ENCODE measurements around the gene RBMS3. TPM values are rescaled to one million over a fixed set of nuclear protein-coding genes. Genes with fewer than 3 reads are reported as not detected.
A peak's percentile ranks its signal among the peaks of the same experiment; 100 is the strongest.

The RBMS3 gene
- total and polyA plus RNA-seq, 2 experiments from 2014 or later = 34.9 to 37.1 TPM

DNA sequence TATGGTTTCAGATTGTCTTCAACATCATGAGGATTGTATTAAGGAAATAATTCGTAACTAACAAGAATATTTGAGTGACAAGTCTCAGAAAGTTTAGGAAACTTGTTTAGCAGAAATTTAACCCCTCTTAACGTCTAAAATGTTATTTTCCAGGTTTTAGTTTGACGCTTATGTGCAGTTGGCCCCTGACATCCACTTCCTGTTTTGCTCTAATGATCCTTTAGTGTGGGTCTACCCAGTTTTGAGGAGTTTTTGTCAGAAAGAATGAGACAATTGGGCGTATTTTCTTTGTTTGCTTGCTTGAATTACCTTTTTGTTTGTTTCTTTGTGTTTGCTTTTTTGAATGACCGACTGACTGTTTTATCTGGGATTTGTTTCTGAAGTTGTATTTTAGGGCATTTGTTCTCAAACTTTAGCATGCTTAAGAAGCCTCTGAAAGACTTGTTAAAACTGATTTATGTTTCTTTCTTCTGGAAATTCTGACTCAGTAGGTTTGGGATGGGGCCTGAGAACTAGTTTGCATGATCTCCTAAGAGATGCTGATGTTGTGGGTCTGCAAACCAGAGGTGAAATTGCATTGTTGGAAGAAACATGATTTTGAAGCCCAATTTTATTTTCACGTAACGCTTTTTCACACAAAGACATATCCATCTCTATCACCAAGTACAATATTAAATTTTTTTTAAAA lies 20.6 kb downstream of the RBMS3 start:
- H3K36me3 ChIP-seq (replicated peaks; ENCODE audit: insufficient read depth, low read depth) = no peaks in the 10 kb centered on the region
- no peak for DNase-seq (ENCODE audit: low spot score)
- no peaks in the 10 kb centered on the region for H4K20me1 ChIP-seq (ENCODE audit: insufficient read depth, poor library complexity, severe bottlenecking)
- H3K27ac ChIP-seq = peak overlapping the region; percentile 11
- no peak overlapping the region for H3K4me3 ChIP-seq
- TF ChIP-seq EZH2 (IDR thresholded peaks at IDR 0.05; ENCODE audit: borderline replicate concordance) (no peak), EZH2phosphoT487 (IDR thresholded peaks at IDR 0.05; ENCODE audit: low read depth, severe bottlenecking, unreplicated experiment) (no peak)
- TF ChIP-seq, protein P1, sequence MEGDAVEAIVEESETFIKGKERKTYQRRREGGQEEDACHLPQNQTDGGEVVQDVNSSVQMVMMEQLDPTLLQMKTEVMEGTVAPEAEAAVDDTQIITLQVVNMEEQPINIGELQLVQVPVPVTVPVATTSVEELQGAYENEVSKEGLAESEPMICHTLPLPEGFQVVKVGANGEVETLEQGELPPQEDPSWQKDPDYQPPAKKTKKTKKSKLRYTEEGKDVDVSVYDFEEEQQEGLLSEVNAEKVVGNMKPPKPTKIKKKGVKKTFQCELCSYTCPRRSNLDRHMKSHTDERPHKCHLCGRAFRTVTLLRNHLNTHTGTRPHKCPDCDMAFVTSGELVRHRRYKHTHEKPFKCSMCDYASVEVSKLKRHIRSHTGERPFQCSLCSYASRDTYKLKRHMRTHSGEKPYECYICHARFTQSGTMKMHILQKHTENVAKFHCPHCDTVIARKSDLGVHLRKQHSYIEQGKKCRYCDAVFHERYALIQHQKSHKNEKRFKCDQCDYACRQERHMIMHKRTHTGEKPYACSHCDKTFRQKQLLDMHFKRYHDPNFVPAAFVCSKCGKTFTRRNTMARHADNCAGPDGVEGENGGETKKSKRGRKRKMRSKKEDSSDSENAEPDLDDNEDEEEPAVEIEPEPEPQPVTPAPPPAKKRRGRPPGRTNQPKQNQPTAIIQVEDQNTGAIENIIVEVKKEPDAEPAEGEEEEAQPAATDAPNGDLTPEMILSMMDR (IDR thresholded peaks at IDR 0.05; ENCODE audit: poor library complexity) = no peak
- WGBS (ENCODE audit: low lambda C conversion rate, missing lambda C conversion rate) = 66% methylated on average over 7 of the region's 7 CpGs
- H3K79me2 ChIP-seq = peaks cover 95% of the 10 kb centered on the region
- no peaks in the 10 kb centered on the region for H3K9me2 ChIP-seq (replicated peaks; ENCODE audit: insufficient read depth)
- H3K4me1 ChIP-seq (ENCODE audit: insufficient read depth) = peaks cover 3% of the 10 kb centered on the region
- no peaks in the 10 kb centered on the region for H3K27me3 ChIP-seq
- no peaks in the 10 kb centered on the region for H3K9me3 ChIP-seq (ENCODE audit: low read depth)
- no peak overlapping the region for H3K4me2 ChIP-seq
- peak overlapping the region; percentile 28 for H2AFZ ChIP-seq

DNA sequence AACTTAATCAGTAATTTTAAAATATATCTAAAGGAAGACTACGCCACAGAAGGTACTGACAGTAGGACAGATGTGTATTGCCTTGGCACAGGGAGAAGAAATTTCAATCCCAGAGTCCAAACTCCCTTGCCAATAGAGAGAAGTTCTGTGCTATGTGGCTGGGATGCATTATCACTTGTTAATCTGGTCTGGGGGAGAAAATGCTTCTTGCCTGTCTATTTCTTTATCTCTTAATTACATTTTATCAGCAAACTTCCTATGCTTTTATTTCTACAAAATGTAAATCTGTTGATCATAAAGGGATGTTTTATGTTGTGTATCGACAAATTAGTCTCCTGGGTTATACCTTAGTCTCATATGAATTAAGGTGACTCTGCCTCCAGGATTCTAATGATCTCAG lies 21.7 kb downstream of the RBMS3 start:
- TF ChIP-seq EZH2phosphoT487 (IDR thresholded peaks at IDR 0.05; ENCODE audit: low read depth, severe bottlenecking, unreplicated experiment) = no peak
- TF ChIP-seq, protein P1 (IDR thresholded peaks at IDR 0.05; ENCODE audit: poor library complexity) = no peak
- no peak for TF ChIP-seq EZH2 (IDR thresholded peaks at IDR 0.05; ENCODE audit: borderline replicate concordance)
- H3K4me2 ChIP-seq = no peak overlapping the region
- H3K9me3 ChIP-seq (ENCODE audit: low read depth) = no peaks in the 10 kb centered on the region
- H3K27ac ChIP-seq = no peak overlapping the region
- H3K27me3 ChIP-seq = no peaks in the 10 kb centered on the region
- no peaks in the 10 kb centered on the region for H3K36me3 ChIP-seq (replicated peaks; ENCODE audit: insufficient read depth, low read depth)
- 92% methylated on average over 2 of the region's 2 CpGs for WGBS (ENCODE audit: low lambda C conversion rate, missing lambda C conversion rate)
- peaks cover 3% of the 10 kb centered on the region for H3K4me1 ChIP-seq (ENCODE audit: insufficient read depth)
- no peaks in the 10 kb centered on the region for H3K9me2 ChIP-seq (replicated peaks; ENCODE audit: insufficient read depth)
- no peak overlapping the region for H2AFZ ChIP-seq
- no peak overlapping the region for H3K4me3 ChIP-seq
- H4K20me1 ChIP-seq (ENCODE audit: insufficient read depth, poor library complexity, severe bottlenecking) = no peaks in the 10 kb centered on the region
- peaks cover 95% of the 10 kb centered on the region for H3K79me2 ChIP-seq
- DNase-seq (ENCODE audit: low spot score) = no peak

DNA sequence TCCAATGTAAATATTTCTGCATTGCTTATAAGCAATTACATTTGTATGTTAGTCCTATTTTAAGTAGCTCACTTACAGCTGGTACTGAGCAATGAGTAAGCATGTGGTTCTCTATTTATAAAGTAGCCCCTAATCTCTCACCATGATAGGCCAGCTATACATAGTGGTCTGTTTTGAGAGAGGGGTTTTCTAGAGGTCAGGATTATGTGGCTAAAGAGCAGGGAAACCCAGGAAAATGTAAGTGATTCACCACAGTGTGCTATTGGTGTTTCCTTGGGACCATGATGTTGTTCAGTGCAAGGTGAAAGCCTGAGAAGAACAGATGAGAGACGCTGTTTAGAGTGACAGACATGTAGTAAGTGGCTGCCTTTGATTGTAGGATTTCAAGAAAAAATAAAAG lies 26.4 kb downstream of the RBMS3 start:
- no peaks in the 10 kb centered on the region for H3K27me3 ChIP-seq
- TF ChIP-seq EZH2 (IDR thresholded peaks at IDR 0.05; ENCODE audit: borderline replicate concordance) (no peak), EZH2phosphoT487 (IDR thresholded peaks at IDR 0.05; ENCODE audit: low read depth, severe bottlenecking, unreplicated experiment) (no peak)
- TF ChIP-seq, protein P1 (IDR thresholded peaks at IDR 0.05; ENCODE audit: poor library complexity) = no peak
- H3K36me3 ChIP-seq (replicated peaks; ENCODE audit: insufficient read depth, low read depth) = no peaks in the 10 kb centered on the region
- H3K4me2 ChIP-seq = no peak overlapping the region
- H3K9me3 ChIP-seq (ENCODE audit: low read depth) = no peaks in the 10 kb centered on the region
- H3K27ac ChIP-seq = no peak overlapping the region
- H3K4me1 ChIP-seq (ENCODE audit: insufficient read depth) = peaks cover 10% of the 10 kb centered on the region
- H4K20me1 ChIP-seq (ENCODE audit: insufficient read depth, poor library complexity, severe bottlenecking) = no peaks in the 10 kb centered on the region
- no peaks in the 10 kb centered on the region for H3K9me2 ChIP-seq (replicated peaks; ENCODE audit: insufficient read depth)
- peaks cover 90% of the 10 kb centered on the region for H3K79me2 ChIP-seq
- H2AFZ ChIP-seq = no peak overlapping the region
- no peak for DNase-seq (ENCODE audit: low spot score)
- H3K4me3 ChIP-seq = no peak overlapping the region
- 92% methylated on average over 1 of the region's 1 CpG for WGBS (ENCODE audit: low lambda C conversion rate, missing lambda C conversion rate)

All from hepatocyte (in vitro differentiated cells).